ENCODE results near the gene PDZD2.
A peak's percentile ranks its signal among the peaks of the same experiment; 100 is the strongest.
"Not testable (repeated sequence)": the region's sequence is repeated elsewhere in the genome, so short reads cannot be mapped to it uniquely, and the experiment has no call there.

Gene PDZD2

DNA sequence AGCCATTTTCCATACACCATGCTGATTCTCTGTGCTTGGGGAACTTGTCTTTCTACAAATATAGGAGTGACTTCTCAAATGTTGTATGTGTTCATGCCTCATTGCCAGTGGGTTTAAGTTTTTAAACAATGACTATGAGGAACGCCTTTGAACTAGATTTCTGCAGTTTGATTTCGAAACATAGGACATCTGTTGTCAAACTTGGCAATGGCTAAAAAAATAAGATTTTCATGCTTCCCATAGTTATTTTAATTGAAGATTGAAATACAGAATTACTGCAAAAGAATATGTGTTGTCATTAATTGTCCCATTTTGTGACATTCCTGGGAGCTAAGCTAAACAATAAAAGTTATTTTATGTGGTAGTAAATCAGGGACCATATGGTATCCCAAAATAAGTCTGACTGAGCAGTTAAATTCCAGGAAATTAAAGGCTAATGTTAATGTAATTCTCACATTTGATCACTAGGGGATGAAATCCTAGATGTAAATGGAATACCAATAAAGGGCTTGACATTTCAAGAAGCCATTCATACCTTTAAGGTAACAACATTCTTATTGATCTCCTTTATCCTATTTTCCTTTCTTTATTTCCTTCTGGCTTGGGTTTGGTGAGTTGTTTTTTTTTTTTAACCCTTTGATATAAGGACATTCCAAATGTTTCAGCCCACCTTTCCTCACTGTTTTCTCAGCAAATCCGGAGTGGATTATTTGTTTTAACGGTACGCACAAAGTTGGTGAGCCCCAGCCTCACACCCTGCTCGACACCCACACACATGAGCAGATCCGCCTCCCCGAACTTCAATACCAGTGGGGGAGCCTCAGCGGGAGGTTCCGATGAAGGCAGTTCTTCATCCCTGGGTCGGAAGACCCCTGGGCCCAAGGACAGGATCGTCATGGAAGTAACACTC is 418.5 kb downstream of the PDZD2 start:
- DNase-seq: no peak

DNA sequence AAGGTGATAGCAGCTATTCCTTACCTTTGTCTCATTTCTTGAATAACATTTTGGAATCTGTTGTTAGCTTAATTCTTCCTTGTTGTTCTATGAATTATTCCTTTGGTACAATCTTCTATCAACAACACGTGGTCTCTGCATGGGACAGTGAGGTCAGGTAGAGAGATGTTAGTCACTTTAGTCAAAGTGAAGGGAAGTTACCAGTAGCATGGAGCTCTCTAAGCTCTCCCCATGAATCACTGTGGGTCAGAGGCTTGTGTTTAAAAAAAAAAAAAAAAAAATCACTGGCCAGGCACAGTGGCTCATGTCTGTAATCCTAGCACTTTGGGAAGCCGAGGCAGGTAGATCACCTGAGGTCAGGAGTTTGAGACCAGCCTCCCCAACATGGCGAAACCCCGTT is 419.2 kb downstream of the PDZD2 start:
- no peak for DNase-seq

DNA sequence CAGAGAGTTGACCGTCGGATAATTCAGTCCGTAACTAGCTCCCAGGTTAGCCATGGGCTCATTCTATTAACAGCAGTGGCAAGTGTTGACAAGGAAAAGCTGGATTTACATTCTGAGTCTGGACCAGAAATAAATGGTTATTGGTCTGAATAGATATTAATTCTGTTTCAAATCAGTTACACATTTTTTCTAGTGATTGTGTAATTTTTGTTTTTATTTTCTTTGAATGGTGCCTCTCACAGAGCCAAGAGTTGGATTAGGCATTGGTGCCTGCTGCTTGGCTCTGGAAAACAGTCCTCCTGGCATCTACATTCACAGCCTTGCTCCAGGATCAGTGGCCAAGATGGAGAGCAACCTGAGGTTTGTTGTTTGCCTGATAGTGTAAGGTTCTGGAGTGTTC is 420.1 kb downstream of the PDZD2 start:
- DNase-seq: no peak

DNA sequence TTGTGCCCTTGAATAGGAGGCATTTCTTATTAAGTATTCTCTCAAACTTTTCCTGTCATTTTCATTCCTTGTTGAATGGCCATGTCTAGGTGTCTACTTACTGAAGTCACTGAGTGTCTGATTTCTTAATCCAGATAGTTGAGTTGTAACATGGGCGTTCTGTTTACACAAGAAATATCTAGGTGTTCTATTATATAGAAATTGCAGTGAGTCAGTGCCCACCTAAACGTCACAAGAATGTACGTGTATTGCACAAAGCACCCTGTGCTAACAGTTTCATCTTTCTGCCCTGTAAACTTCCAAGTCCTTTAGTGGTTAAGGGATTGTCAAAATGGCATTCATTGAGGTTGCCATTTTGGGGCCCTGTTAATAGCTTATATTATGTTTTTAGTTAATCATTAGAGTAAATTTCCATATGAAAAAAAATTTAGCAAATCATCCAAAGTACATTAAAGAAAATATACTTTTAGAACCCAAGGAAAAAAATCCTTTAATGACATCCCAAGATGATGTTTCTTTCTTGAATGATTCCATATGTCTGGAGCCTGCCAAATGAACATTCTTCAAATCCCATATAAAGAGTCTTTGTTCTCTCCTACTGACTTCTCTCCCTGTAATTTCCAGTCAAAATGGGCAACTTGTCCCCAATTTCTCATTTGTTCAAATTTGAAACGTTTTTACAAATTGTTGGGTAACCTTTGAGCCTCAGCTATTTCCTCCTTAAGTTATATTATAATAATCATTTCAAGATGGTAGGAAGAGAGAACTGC is 421.0 kb downstream of the PDZD2 start:
- DNase-seq: no peak

DNA sequence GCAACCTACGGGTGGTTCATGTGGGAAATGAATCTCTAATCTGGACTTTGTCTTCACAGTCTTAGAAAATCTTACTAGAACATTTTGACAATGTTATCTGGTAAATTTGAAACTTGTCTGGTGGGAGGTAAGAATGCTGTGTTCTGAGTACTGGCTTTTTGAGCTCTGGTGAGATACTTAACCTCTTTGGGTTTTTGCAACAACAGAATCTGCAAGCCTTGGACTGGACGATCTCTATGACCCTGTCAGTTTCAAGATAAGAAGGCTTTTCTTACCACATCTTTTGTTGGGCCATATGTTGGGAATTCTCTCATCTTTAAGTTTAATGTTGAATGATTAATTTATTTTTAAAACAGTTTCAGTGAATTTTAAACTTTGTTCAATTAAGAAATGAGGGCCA is 422.3 kb downstream of the PDZD2 start:
- DNase-seq: no peak

DNA sequence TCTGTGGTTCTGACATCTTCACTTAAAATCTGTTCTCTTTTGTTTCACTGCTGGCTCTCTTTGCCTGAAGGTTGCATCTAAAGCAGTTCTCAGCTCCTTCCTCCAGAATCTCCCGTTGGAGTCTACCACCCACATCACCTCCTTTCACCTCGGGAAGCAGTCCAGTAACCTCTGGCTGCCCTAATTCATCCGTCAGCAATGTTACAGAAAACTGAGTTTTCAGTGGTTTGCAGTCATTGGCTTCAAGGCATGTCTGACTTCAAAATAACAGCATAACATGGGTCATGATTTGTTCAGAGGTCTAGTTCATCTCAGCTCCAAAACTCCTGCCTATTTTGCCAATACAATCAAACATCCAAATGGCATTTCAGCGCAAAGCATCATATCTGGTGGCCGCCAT is 427.5 kb downstream of the PDZD2 start:
- no peak for DNase-seq

DNA sequence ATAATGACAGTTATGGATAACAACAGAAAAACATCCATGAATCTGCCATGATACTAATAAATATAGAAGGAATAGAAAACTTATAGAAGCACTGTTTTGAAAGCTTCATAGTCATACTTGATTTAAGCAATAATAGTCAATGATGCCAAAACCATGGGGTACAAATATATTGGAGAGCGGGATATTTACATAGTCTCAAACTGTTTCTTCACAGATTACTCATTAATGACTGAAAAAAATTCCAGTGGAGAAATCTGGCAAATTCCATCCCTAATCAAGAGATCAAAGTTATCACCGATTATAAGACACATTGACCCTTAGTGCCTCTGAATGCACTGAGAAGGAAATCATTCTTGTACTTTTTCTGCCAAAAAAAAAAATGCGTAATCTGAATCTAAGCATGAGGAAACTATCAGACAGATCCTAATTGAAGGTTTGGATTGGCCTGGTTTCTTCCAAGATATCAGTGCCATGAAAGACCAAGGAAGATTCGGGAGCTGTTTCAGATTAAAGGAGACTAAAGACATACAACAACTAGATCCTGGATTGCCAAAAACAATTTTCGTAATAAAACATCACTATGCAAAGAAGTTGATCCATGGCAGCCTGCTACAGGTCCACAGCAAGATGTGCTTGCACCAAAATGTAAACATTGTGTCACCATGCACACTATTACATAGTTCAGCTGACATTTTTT is 429.0 kb downstream of the PDZD2 start:
- no peak for DNase-seq

DNA sequence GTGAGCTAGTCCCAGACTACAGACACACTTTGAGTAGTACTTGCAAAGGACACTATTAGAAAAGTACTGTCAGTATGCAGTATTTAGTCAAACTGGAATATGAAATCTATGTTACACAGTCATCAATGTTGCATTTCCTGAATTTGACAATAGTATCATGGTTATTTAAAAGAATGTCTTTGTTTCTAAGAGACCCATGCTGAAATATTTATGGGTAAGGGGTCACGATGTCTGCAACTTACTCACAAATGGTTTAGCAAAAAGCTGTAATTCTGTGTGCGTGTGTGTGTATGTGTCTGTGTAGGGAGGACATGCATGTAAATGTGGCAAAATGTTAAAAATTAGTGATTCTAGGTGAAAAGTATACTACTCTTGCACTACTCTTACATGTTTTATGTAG is 429.6 kb downstream of the PDZD2 start:
- no peak for DNase-seq

DNA sequence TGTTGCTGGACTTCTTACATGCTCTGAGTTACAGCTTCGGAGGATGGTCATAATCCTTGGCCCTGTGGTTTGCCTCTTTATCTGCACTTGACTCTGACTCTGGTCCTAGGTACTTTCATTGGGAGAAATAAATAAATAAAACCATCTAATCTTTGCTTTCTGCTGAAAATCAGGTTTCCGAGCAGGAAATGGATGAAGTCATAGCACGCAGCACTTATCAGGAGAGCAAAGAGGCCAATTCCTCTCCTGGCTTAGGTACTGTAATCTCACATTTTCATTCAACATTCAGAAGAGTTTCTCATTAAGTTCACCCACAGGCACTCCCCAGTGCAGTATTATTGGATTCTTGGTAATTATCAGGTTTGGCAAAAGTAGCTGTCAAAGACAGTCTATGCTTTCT is 430.5 kb downstream of the PDZD2 start:
- DNase-seq: no peak

DNA sequence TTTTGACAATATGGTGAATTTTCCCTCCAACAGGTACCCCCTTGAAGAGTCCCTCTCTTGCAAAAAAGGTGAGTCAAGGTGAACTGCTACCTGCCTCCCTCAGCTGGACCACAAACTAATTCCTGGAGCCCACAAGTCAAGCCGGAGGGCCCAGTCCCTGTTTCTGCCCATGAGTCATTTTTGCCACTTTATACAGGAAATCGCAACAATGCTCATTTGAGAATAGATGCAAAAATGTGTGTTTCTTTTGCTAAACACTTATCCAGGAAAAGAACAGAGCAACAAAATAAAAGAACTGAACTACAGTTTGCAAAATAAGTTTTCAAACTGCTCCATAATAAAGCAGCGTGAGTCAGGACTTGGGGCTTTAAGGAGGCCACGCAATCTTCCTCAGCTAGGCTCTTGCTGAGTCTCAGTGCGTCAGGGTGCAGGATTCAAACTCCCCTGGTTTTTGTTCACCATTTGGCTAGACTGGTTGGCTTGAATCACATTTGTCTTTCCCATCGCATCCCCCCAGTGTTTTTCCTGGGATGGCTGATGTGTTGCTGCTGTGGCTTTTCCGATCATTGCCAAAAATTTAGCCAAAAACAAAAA is 432.5 kb downstream of the PDZD2 start:
- no peak for DNase-seq

DNA sequence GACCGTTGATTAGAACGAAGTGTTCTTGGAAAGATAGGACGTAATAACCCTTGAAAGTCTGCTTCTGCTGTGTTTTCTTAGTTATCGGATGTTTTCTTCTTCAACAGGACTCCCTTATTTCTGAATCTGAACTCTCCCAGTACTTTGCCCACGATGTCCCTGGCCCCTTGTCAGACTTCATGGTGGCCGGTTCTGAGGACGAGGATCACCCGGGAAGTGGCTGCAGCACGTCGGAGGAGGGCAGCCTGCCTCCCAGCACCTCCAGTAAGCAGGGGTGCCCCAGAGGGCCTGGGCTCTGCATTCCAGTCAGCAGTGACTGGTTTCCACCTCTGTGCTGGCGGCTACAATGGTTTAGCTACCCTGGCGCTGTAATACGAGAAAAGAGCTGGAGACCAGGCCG is 433.1 kb downstream of the PDZD2 start:
- DNase-seq: no peak

DNA sequence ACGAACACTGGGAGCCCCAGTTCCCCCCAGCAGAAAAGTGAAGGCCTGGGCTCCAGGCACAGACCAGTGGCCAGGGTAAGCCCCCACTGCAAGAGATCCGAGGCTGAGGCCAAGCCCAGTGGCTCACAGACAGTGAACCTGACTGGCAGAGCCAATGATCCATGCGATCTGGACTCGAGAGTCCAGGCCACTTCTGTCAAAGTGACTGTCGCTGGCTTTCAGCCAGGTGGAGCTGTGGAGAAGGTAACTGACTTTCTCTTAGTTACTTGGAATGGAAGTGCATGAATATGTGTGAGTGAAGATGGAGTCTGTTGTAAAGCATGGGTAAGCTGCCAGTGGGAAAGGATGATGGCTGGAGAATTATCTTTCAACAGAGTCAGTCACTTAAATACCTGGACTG is 435.5 kb downstream of the PDZD2 start:
- no peak for DNase-seq

DNA sequence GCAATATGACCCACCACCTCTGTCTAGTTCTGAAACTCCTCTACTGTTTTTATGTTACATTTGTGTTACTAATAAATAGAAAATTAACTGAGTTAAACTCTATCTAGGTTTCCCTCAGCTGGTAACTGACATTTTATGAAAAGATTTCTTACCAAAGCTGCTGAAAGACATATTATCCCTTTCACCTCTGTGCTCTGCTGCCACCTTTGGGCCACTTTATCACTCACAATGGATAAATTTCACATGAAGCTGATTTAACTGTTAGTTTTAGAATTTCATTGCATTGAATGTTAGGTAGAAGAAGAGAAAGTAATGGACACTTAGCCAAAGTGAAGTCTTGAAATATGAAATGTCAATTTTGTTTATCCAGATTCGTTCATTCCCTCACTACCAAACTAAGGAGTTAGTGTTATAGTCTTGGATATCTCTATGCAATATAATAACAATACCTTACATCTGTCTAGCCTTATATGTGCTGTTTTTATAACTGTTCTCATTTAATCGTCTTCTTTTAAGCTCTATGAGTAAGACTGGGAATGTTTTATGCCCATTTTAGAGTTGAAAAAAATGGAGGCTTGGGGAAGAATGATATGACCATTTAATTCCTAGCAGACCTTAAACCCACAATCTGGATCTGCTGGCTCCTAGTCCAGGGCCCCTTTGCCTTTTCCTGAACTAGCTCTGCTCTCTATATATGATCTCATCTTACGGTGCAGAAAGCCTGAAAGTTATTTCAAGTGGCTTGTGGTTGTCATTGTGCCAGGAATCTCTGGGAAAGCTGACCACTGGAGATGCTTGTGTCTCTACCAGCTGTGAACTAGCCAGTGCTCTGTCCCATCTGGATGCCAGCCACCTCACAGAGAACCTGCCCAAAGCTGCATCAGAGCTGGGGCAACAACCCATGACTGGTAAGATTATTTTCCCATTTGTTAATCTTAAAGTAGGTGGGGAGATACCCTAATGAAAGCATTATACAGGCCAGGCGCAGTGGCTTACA is 438.1 kb downstream of the PDZD2 start:
- peak; percentile 9 for DNase-seq

DNA sequence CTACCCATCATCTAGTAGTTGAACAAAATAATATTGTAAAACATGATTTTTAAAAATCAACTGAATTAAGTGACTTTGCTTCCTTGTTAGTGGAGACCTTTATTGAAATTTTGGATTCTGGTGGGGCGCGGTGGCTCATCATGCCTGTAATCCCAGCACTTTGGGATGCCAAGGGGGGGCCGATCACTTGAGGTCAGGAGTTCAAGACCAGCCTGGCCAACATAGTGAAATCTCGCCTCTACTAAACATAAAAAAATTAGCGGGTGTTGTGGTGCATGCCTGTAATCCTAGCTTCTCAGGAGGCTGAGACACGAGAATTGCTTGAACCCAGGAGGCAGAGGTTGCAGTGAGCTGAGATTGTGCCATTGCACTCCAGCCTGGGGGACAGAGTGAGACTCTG is 439.9 kb downstream of the PDZD2 start:
- DNase-seq: not testable (repeated sequence)

DNA sequence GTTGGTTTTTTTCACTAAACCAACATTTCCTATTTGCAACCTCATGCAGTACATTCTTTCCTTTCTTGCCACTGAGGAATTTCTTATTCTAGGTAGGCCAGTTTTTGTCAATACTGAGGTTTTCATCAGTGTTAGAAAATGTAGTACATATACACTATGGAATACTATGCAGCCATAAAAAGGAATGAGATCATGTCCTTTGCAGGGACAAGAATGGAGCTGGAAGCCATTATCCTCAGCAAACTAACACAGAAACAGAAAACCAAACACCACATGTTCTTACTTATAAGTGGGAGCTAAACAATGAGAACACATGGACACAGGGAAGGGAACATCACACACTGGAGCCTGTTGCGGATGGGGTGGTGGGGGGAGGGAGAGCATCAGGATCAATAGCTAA is 441.6 kb downstream of the PDZD2 start:
- not testable (repeated sequence) for DNase-seq

DNA sequence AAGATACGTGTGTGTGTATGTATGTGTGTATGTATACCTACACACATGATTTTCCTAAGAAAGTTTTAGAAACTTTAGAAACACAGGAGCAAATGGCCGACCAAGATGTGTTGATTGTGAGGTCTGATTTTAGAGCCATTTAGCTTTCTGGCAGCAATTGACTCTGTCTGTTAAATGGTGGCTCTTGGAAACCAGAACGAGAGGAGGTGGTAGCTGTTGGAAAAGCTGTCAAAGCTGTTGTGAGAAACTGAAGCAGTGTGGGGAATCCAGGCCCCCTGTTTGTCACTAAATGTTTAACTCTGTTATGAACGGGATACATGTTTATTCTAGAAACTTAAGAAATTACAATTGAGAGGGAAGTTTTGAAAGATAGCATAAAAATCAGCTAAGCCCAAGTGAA is 443.8 kb downstream of the PDZD2 start:
- DNase-seq: no peak

DNA sequence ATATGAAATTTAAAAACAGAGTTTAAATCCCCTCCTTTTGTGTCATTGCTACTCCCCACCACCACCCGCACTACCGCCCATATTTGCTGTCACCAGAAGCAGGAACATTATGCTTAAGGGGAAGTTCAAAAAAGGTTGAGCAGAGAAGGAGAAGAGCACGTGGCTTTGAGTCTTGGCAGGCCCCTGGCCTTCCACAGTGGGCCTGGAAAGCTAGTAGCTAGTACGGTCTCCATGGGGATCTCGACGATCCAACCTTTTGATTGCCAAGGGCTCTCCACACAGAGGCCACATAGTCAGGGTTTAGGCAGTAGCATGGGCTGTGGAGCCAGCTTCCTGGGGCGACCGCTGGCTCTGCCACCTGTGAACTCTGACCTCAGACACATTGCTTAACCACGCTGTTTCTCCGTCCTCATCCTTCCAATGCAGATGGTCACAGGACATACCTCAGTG is 445.1 kb downstream of the PDZD2 start:
- DNase-seq: no peak

DNA sequence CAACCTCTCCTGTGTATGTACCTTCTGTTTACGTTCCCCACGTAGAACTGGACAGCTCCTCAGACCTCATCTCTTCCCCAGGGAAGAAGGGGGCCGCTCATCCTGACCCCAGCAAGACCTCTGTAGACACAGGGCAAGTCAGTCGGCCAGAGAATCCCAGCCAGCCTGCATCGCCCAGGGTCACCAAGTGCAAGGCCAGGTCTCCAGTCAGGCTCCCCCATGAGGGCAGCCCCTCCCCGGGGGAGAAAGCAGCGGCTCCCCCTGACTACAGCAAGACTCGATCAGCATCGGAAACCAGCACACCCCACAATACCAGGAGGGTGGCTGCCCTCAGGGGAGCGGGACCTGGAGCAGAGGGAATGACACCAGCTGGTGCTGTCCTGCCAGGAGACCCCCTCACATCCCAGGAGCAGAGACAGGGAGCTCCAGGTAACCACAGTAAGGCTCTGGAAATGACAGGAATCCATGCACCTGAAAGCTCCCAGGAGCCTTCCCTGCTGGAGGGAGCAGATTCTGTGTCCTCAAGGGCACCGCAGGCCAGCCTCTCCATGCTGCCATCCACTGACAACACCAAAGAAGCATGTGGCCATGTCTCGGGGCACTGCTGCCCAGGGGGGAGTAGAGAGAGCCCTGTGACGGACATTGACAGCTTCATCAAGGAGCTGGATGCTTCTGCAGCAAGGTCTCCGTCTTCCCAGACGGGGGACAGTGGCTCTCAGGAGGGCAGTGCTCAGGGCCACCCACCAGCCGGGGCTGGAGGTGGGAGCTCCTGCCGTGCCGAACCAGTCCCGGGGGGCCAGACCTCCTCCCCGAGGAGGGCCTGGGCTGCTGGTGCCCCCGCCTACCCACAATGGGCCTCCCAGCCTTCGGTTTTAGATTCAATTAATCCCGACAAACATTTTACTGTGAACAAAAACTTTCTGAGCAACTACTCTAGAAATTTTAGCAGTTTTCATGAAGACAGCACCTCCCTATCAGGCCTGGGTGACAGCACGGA is 448.5 kb downstream of the PDZD2 start:
- DNase-seq: no peak

DNA sequence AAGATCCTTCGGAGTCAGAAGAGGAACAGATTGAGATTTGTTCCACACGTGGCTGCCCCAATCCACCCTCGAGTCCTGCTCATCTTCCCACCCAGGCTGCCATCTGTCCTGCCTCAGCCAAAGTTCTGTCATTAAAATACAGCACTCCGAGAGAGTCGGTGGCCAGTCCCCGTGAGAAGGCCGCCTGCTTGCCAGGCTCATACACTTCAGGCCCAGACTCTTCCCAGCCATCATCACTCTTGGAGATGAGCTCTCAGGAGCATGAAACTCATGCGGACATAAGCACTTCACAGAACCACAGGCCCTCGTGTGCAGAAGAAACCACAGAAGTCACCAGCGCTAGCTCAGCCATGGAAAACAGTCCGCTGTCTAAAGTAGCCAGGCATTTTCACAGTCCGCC is 449.3 kb downstream of the PDZD2 start:
- no peak for DNase-seq
